GM18520 (cell line): ENCODE measurements around the gene TIGD1.
"Not testable (repeated sequence)": the region's sequence is repeated elsewhere in the genome, so short reads cannot be mapped to it uniquely, and the experiment has no call there.

Experiments used
- ATAC-seq: cut with Tn5 transposase; IDR thresholded peaks from one replicate; pipeline ENCODE4 v1.9.1; 2021; ENCODE audit not compliant: unreplicated experiment

TIGD1 gene

DNA sequence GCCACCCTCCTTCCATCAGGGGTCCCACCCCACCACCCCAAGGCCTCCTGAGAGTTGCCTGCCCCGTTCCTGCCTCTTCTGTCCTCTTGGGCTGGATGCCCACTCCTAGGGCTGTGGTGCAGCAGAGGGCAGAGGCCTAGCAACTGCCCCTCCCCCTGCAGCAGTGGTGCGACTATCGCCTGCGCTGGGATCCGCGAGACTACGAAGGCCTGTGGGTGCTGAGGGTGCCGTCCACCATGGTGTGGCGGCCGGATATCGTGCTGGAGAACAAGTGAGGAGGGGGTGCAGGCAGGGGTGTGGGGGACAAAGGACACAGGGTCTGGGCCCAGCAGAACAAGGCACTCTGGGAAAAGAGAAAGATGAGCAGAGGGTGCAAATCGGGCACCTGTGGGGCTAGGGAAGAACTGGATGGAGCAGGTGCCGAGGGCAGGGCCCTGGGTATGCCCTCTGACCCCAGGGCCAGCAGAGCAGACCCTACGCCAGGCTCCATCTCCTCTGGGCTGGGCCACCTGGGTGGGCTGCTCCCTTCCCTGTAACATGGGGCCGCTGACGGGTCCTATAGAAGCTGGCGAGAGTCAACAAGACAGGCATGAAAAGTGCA, 9.8 kb downstream of the TIGD1 start:
- ATAC-seq = no peak

DNA sequence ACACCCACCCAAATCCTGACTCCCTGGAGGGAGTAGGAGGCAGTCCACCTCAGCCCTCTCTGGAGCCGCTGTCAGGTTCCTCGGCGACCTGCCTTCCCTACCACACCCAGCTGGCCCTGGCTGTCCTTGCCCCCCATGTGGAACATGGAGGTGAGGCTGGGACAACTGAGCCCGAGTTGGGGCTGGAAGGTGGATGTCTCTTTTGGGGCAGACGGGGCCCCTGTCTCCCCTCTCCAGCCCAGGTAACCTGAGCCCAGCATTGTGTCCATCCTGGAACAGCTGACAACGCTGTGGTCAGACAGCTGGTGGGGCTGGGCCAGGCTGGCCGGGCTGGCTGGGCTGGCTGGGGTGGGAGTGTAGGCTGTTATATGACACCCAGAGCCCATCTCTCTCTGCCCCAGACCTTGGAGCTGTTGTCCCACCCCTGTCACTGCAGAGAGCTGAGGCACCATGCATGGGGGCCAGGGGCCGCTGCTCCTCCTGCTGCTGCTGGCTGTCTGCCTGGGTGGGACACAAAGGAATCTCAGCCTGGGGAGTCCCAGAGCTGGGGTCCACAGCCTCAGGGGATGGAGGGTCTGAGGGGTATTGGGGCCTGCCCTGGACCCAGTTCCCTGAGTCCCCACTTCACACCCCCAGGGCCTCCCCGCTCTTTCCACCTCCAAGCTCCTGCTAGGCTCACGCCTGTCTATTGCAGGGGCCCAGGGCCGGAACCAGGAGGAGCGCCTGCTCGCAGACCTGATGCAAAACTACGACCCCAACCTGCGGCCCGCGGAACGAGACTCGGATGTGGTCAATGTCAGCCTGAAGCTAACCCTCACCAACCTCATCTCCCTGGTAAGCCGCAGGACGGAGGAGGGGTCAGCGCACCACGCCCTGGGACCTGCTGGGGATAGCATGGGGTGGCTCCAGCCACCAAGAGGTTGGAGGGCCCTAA, 10.8 kb downstream of the TIGD1 start, which contains the start of gene CHRNG:
CHRNG (plus strand) TSS at position 395 of the 934 bp plus-strand sequence; CDS start at position 451, 56 bp downstream.
- ATAC-seq = no peak

DNA sequence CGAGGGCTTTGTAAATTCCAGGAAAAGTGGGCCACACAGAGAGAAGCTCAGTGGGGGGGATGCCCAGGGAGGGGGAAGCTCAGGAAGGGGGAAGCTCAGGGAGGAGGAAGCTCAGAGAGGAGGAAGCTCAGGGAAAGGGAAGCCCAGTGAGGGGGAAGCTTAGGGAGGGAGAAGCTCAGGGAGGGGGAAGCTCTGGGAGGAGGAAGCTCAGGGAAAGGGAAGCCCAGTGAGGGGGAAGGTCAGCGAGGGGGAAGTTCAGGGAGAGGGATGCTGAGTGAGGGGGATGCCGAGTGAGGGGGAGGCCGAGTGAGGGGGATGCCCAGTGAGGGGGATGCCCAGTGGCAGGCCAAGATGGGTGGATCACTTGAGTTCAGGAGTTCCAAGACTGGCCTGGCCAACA, 11.7 kb downstream of the TIGD1 start:
- no peak for ATAC-seq

DNA sequence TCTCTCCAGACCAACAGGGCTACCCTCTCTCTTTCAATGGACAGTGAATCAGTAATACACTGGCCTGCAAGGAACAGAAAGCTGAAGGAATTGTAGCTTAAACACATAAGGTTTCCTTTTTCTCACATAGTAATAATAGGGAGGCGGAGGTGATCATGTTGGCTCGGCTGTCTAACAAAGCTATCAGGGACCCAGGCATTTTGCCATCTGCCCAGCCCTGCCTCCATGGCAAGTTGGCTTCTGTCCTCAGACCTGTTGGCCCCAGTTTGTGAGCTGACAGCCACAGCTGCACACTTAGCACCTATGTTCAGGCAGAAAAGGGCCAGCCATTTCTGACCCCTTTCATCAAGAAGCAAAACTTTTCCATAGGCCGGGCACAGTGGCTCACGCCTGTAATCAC, 12.9 kb downstream of the TIGD1 start:
- no peak for ATAC-seq

DNA sequence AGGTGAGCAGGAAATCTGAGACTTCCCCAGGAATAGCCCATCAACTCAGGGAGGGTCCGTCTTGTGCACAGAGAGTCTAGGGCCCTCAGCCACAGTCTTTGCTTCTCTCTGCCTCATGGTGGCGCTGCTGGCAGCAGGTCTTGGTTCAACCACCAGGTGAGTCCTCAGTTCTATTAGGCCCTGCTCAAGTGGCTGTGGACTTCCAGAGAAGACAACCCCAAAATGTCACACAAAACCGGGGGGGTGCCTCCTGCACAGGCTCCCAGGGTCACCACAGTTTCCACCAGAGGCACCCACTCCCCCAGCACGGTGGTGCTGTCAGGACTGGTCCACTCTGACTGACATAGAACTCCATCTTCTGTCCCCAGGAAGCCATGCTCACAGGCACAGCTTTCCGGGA, 13.3 kb downstream of the TIGD1 start:
- ATAC-seq = no peak

DNA sequence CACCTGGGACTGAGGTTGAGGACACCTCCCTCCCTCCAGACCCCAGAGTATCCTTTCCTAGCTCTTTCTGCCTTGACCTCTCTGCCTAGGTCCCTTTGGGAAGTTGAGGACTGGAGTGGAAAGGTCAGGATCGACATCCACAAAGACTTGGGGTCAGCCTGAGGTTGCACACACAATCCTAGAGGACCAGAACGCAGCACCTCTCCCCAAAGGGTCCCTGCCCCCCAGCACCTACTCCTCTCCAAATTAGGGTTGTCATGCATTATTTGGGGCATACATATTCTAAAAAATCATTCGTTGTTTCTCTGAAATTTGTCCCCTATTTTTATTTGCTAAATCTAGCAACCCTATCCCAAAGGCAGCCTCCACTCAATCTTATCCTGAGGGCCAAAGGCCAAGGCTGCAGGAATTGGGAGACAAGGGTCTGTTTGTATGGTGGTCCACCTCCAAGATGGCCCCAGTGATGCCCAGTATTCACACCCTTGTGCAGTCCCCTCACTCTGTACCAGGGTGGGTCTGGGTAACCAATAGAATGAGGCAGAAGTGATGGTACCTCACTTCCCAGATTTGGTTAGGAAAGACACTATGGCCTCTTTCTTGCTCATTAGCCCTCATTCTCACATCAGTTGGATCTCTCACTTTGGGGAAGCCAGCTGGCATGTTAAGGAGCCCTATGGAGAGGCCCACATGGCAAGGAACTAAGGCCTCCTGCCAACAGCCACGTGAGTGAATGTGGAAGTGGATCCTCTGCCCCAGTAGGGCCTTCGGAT, 14.4 kb downstream of the TIGD1 start:
- ATAC-seq = no peak

DNA sequence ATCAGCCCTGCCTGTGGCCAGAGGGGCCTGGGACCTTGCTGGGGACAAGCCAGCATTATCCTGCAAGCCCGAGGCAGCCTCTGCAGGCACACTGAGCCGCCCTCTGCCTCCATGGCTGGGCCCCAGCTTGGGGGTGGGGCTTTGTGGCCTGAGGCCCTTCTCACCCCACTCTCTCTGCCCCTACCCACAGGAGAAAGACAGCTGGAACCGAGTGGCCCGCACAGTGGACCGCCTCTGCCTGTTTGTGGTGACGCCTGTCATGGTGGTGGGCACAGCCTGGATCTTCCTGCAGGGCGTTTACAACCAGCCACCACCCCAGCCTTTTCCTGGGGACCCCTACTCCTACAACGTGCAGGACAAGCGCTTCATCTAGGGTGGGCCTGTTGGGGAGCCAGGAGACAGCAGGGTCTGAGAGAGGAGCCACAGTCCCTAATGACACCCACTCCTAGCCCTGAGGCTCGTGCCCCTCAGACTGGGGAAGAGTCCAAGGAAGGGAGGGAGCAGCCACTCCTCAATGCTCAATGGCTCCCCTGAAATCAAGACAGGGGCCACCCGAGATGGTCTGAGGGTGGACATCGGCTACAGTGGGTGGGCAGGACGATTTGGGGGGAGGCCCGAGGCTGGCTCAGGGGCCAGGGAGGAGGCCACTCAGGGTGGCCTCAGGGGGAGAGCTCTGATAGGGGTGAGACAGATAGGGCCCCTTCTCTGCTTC, 15.3 kb downstream of the TIGD1 start:
- ATAC-seq = no peak

DNA sequence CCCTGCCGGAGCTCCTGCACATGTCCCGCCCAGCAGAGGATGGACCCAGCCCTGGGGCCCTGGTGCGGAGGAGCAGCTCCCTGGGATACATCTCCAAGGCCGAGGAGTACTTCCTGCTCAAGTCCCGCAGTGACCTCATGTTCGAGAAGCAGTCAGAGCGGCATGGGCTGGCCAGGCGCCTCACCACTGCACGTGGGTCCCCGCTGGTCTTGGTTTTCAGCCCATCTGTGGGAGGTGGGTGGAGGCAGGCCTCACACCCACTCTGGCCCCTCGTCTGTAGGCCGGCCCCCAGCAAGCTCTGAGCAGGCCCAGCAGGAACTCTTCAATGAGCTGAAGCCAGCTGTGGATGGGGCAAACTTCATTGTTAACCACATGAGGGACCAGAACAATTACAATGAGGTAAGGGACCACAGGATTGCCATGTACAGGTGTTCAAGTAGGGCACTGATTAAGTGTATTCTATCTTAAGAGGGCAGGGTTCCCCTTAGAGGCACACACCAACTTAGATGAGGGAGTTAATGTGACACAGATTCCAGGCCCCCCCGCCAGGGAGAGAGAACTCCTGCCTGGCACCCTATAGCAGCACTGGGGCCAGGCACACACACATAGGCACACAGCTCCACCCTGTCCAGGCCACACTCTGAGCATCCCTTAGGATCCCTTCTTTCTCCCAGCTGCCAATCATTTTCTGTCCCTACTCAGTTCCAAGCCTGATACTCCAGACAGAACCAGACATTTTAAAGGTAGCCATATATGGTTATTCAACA, 16.2 kb downstream of the TIGD1 start:
- no peak for ATAC-seq

DNA sequence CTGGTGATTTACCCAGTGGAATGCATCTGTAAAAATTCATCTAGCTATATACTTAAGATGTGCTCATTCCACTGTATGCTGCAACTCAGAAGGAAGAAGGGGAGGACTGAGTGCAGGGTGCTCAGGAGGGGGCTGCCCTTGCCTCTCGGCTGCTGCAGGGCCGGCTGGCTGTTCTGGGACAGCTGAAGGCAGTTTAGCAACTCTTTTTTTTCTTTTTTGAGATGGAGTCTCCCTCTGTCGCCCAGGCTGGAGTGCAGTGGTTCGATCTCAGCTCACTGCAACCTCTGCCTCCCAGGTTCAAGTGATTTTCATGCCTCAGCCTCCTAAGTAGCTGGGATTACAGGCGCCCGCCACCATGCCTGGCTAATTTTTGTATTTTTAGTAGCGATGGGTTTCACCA, 17.5 kb downstream of the TIGD1 start:
- ATAC-seq = not testable (repeated sequence)

DNA sequence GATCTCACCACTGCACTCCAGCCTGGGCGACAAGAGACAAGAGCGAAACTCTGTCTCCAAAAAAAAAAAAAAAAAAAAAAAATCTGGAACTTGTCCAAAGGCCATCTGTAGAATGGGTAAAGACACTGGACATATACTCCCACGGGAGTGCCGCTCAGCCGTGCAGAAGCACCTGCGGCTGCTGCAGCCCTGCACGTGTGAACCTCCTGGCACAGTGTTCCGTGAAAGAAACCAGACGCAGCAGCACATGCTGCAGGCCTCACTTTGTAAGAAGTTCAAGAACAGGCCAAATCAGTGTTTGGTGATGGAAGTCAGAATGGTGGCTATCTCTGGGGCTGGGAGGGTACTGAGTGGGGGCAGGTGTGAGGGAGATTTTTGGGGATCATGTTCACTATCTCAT, 17.9 kb downstream of the TIGD1 start:
- no peak for ATAC-seq

DNA sequence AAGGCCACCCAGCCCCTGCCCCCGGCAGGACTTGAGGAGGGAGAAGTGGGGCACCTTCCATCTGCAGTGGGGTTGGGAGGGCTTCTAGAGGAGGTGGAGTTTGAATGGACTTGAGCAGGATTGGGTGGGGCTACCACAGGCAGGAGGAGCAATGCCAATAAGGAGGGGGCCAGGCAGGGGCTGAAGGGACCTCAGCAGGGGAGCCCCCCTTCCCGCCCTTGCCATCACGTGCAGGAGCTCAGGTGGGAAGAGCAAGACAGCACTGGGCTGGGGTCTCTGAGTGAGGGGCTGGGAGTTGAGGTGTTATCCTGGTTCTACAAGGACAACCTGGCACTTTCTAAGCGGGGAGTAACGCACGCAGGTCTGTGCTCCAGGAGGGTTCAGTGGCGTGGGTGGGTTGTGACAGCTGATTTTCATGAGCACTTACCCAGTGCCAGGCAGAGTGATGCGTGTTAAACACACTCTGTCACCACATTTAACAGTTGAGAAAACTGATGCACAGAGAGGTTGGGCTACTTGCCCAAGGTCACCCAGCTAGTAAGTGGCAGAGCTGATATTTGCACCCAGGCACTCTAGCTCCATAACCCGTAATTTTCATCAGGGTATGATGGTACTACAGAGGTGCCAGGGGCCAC, 19.6 kb downstream of the TIGD1 start:
- no peak for ATAC-seq

DNA sequence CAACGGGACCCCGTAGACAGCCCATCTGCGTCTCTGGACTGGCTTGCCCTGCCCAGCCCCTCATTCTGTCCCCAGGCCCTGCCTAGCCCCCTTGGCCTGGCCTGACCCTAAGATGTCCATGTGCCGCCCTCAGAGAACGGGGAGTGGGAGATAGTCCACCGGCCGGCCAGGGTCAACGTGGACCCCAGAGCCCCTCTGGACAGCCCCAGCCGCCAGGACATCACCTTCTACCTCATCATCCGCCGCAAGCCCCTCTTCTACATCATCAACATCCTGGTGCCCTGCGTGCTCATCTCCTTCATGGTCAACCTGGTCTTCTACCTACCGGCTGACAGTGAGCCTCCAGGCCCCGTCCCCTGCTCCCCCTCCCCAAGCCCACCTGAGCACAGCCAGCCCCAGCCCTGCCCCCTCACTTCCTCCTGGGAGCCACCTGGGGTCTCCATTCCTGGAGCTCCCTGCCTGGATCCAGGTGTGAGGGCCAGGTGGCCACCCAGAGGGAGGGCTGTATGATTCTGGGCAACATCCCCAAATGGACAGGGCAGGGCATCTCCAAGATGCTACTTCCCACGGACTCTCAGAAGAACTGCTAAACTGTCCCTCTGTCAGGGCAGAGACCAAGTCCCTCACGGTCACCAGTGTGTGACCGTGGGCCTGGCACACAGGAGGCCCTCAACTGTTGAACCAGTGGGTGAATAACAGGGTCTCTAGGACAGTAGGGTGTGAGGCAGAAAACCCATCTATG, 20.4 kb downstream of the TIGD1 start:
- ATAC-seq = no peak

DNA sequence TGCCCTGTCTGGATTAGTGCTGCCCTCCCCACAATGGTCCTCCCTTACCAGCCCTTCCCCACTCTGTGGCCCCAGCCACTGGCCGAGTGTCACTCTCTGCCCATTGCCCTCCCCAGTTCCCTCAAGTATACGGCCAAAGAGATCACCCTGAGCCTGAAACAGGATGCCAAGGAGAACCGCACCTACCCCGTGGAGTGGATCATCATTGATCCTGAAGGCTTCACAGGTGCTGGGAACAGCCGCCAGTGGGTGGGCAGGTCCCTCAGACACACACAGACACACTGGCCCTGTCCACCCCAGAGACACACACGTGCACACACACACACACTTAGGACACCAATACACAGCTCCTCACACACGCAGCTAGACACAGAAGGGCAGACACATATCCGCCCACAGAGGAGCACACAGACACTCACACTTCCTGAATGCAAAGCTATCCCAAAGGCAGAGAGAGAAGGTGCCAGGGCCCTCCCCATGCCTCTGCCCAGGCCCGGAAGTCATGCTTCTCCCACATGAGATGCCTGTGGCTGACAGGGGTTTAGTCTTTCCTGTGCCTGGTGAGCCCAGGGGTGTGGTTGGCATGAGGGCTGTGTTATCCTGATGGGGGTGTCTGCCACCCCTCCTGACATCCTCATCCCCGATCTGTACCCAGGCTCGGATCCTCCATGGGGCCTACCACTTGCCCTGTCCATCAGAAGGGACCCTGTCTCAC, 21.5 kb downstream of the TIGD1 start:
- ATAC-seq = no peak

DNA sequence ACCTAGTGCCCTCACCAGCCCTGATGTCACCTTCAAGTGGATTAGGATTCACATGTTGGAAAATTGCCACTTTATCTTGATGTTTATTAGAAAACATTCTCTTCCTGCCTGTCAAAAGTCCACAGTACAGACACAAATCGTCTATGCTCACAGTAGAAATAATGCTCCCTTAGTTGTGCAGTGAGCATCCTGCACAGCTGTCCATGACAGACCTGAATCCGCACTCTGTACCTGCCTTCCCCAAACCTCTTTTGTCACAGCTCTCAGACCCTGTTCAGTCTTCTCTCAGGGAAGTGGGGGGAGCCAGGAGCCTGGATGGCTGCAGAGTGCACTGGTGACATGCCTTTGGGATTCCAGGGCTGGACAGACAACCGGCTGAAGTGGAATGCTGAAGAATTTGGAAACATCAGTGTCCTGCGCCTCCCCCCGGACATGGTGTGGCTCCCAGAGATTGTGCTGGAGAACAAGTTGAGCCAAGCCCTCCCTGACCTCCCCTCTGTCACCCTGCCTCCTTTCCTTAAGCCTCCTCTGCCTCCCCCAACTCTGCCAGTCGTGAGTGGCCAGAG, 22.4 kb downstream of the TIGD1 start:
- no peak for ATAC-seq

DNA sequence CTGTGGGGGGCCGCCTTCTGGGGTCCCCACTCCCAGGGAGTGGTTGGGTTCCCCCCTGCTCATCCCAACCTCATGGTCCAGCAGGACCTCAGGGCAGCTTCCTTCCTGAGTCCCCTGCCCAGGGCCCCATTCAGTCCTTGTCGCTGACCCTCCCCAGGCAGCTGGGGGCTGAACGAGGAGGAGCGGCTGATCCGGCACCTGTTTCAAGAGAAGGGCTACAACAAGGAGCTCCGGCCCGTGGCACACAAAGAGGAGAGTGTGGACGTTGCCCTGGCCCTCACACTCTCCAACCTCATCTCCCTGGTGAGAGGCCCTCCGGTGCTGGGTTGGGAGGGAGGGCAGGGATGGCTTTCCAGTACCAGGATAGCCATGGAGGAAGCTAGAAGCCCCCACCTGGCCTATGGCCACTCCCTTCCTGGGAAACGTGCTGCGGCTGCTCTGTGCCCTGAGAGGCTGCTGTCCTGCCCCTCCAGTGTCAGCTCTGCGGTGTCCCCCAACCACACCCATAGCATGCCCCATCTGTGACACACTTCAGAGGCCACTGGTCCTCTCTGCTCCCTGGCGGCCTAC, 23.9 kb downstream of the TIGD1 start:
- no peak for ATAC-seq

DNA sequence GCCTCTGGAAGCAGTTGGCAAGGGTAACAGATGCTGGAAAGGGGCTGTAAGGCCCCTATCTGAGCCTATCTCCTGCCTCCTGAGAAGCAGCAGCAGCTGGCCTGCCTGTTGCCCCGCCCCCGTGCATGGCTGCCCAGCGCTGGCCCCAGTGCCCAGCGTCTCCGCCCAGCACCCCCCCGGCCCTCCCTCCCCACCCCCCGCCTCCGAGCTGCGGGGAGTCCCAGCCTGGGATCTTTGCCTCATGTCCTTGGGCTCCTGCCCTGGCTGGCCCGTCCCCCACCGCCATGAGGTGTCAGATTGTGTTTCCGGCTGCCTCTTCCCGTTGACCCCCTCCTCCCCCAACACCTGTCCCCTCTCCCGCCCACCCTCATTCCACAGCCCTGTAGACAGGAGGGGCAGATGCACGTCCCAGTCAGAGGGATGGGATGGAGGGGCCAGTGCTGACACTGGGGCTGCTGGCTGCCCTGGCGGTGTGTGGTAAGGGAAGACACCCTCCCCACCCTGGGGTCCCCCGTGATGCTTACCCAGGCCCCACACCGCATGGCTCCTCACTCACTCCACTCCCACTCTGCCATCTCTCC, 24.5 kb downstream of the TIGD1 start, which contains the start of gene CHRND:
CHRND (plus strand) TSS at position 370 of the 581 bp plus-strand sequence; CDS start at position 426, 56 bp downstream.
- no peak for ATAC-seq

DNA sequence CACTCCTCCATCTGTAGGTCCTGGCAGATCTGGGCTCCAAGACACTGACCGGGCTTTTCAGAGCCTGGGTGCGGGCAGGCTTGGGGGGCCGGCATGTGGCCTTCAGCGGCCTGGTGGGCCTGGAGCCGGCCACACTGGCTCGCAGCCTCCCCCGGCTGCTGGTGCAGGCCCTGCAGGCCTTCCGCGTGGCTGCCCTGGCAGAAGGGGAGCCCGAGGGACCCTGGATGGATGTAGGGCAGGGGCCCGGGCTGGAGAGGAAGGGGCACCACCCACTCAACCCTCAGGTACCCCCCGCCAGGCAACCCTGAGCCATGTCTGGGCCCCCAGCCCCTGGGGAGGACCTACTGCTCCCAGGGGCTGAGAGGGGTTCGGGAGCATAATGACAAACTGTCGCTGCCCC, 25.2 kb downstream of the TIGD1 start:
- ATAC-seq = no peak
